Stimulated activated CD8-positive, alpha-beta memory T cell treated with anti-CD3 and anti-CD28 coated beads, Interleukin-7, amount 100 ng/mL, for 4 hours (primary cell): ENCODE results near the gene BCAN.
"Not testable (repeated sequence)": the region's sequence is repeated elsewhere in the genome, so short reads cannot be mapped to it uniquely, and the experiment has no call there.

Source experiments
- DNase-seq, 2 donors: peaks; one replicate each; pipeline ENCODE4 v3.0.0-alpha.2; 2020; ENCODE audit warnings: low read depth in 2 of 2

Gene BCAN

DNA sequence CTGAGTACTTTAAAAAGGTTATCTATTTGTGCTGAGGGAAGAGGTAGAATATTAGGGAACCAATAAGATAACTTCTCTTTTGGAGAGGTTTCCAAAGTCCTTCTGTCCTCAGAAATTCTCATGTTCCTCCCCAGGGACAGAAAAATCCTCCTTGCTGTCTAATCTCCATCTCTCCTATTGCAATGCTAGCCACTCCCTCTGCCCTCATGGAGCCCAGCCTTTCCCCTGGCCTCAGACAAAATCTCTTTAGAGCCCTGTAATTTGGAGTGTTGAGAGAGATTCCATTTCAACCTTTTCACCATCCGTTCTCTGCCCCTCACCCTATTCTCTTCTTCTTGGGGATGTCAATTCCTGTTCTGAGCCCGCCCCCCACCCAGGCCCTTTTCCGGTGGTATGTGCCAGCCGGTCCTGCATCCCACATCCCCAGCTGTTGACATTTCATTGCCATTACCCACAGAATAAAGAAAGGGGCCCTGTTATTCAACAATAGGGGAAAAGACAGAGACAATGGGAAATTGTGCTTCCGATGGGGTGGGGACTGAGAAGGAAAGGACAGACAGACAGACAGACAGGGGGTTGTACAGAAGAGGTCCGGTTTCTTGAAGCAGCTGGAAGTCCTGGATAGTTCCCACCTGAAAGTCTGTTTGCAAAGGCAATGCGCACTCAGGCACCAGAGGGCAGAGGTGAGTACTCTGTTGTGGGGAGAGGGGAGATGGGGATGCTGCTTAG is 22.9 kb upstream of the BCAN start, which contains the start of gene HAPLN2:
TSS of gene HAPLN2 (plus strand) at position 563 of the 729 bp plus-strand sequence. CDS start 4,076 bp downstream, outside the sequence.
- no peak for DNase-seq

DNA sequence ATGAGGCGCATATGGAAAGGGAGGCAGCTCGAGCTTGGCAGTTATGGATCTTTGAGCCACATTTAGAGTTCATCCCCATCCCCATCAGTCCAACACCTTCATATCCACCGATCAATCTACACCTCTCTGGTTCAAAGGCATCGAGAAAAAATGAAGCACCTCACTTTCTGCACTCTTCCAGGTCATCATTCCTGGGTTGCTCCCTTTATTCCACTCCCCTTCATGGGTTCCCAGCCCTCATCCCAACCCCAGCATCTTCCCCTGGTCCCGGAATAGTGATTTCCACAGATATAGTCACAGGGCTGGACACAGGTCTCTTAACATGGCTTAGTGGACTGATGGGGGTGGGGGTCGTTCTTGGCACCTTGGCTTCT is 22.3 kb upstream of the BCAN start:
- no peak for DNase-seq

DNA sequence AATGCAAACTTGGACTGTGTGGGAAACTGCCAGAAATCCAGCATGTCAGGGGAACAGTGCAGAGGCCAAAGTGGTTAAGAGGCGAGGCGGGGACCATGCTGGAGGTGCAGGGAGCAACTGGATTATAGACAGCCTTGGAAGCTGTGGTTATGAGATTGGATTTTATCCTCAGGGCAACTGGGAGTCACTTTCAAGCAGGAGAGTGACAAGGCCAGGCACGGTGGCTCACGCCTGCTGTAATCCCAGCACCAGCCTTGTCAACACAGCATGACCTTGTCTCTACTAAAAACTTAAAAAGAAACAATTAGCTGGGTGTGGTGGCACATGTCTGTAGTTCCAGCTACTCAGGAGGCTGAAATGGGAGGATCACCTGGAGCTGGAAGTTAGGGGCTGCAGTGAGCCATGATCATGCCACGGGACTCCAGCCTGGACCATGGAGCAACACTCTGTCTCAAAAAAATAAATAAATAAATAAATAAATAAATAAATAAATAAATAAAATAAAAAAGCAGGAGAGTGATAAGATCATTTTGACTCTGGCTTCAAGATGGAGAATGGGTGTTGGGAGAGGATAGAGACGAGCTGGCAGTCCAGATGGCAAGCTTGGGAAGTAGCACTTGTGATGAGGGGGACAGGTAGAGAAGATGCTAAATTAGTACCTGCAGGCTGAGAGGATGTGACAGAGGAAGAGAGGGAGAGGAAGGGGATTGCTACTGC is 19.2 kb upstream of the BCAN start:
- DNase-seq, result no peak

DNA sequence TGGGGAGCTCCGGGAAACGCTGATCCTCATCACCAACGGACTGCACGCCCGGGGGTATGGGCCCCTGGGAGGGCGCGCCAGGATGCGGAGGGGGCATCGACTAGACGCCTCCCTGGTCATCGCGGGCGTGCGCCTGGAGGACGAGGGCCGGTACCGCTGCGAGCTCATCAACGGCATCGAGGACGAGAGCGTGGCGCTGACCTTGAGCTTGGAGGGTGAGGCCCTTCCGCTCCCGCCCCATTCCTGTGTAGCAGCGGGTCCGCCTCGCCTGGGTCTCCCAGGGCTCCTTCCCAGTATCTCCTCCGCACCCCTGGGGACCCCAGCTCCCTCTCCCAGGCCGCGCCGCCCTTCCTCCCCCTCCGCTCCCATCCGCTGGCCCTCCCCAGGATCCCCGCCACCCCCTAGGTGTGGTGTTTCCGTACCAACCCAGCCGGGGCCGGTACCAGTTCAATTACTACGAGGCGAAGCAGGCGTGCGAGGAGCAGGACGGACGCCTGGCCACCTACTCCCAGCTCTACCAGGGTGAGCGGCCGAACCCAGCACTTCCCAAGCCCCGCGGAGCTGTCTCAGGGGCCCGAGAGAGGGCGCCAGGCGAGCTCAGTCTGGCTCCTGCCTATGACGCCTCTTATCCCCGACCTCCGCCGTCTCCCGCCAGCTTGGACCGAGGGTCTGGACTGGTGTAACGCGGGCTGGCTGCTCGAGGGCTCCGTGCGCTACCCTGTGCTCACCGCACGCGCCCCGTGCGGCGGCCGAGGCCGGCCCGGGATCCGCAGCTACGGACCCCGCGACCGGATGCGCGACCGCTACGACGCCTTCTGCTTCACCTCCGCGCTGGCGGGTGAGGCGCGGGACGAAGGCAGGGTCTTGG is 17.7 kb upstream of the BCAN start:
- DNase-seq, result peak in 1 of 2 donors; percentile 19

DNA sequence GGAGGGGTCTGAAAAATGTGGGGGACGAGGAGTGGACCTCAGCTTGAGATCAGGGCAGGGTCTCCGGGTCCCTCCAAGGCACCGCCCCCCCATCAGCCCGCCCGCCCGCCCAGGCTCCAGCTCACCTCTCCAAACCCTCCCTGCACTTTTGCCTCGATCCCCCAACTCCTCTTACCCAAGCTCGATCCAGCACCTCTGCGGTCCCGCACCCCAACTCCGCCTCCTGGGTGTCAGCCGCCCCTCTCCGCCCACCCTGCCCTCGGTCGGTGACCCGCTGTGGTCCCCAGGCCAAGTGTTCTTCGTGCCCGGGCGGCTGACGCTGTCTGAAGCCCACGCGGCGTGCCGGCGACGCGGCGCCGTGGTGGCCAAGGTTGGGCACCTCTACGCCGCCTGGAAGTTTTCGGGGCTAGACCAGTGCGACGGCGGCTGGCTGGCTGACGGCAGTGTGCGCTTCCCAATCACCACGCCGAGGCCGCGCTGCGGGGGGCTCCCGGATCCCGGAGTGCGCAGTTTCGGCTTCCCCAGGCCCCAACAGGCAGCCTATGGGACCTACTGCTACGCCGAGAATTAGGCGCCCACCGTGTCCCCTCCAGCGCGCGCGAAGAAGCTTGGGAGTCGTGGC is 17.0 kb upstream of the BCAN start:
- DNase-seq, result no peak

DNA sequence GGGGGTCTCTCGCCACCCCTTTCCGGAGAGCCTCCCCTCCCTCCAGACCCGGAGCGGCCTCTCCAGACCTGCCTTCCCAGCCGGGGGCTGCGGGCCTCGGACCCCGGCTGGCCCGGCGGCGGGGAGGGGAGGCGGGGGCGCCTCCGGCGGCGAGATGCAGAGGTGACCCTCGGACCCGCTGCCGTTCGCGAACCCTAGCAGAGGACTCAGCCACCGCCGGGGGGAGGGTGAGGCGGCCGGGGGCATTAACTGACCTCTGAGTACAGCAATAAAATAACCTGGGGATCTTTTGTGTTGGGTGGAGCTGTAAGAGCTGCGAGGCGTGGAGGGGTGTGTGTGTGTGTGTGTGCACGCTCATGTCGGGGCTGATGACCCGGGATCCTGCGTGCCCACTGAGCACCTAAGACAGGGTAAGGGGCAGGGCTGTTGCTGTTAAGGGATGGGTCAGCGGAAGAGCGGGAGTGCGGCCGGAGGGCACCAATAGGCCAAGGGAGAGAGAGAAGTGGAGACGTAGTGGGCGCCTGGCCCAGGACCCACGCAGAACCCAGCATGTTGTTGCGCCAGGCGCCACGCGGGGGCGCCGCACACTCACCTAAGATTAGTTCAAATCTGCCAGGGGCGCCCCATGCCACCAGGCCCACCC is 16.4 kb upstream of the BCAN start:
- peak in 1 of 2 donors; percentile 49 for DNase-seq

DNA sequence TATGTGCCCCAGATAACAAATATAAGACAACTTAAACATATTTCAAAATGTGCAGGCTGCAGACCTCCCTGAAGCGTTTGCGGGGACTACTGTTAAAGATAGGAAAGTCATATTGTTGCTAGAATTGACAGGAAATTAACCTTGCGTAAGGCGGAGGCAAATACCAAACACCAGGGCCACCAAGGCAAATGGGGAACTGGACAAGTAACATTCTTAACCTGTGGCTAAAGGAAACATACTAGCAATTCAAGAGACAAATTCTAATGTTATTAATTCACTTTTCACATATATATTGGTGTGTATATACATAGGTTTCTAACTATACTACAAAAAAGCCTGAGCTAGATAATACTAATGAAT is 15.9 kb upstream of the BCAN start:
- no peak for DNase-seq

DNA sequence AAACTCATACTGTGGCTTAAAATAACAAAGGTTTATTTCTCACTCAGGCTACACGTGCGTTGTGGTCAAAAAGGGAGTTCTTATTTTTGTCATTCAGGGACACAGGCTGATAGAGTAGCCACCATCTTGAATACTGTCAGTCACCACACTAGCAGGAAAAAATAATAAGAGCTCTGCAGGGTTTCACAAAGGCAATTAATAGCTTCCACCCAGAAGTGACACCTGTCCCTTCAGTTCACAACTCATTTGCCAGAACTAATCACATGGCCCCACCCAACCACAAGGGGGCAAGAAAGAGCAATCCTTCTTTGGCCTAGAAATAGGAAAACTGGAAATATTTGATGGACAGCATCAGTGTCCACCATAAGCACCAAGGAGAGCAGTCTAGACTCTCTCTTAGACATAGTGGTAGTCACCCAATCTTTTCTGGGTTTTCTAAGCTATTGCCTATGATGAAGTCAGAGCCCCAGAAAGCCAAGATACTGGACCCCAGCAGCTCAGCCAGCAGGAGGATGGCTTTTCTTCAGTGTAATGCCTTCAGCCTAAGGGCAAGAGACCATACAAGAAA is 14.5 kb upstream of the BCAN start:
- DNase-seq, result no peak

DNA sequence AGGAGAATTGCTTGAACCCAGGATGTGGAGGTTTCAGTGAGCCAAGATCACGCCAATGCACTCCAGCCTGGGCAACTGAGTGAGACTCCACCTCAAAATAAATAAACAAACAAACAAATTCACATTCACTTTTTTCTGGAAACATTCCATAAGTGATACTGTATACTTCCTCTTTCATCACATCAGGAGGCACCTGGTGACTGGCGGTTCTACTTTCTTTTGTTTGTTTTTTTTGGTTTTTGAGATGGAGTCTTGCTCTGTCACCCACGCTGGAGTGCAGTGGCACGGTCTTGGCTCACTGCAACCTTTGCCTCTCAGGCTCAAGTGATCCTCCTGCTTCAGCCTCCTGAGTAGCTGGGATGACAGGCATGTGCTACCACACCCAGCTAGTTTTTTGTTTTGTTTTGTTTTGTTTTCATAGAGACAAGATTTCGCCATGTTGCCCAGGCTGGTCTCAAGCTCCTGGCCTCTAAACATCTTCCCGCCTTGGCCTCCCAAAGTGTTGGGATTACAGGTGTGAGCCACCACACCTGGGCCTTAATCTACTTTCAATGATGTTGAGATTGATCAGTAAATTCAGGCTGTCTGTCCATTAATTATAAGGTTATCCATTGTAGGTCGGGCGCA is 12.0 kb upstream of the BCAN start:
- no peak for DNase-seq

DNA sequence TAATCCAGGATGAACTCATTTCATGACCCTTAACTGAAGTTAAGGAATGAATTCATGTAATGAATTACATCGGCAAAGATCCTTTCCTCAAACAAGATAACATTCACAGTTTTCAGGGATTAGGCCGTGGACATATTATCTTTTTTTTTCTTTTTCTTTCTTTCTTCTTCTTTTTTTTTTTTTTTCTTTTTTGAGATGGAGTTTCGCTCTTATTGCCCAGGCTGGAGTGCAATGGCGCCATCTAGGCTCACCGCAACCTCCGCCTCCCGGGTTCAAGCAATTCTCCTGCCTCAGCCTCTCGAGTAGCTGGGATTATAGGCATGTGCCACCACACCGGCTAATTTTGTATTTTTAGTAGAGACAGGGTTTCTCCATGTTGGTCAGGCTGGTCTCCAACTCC is 10.8 kb upstream of the BCAN start:
- DNase-seq, result not testable (repeated sequence)

DNA sequence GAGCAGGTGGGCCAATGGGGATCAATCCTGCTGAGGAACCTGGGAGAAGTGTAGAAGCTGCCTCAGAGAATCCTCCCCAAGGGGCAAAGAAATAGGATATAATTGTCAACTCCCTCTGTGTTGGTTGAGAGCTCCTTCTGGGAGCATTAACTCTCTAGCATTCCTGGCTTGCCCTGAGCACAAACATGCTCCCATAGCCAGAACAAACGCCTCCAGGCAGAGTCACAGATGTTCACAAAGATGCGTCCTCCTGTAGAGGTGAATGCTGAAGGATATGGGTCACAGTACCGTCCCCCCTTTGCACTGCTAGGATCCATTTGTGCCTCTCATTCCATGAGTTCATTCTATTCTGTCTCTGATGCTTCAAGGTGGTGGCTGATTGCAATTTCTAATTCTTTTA is 9.6 kb upstream of the BCAN start:
- no peak for DNase-seq

DNA sequence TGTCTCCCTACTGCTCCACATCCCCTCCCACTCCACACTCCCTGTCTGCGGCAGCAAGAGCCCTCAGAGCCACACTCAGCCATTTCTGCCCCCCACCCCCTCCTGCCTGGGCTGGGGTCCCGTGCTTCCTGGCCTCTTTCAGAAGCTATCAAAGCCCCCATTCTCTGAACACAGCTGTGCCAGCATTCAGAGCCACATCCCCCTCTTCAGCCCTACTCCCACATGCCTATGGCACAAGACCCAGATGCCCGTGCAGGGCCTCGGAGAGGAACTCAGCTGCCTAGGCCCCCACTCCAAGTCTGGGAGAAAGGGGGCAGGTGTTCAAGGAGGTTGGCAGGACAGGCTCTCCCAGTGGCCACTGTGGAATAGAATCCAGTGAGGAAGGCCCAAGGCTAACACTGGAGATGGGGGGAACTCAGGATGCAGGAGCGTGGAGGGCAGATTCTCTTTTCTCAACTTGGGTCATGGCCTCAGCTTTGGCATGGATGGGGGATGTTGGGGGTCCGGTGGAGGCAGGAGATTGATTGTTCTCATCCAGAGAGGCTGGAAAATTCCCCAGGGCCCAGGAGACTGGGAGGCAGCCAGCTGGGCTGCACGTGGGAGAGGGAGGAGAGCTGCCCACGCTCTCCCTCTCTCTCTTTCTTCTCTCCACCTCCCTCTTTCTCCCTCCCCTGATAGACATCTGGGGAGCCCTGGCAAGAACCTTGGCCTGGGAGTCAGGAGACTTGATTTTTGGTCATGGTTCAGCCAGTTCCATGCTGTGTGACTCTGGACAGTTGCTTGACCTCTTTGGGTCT is 3.5 kb upstream of the BCAN start:
- DNase-seq, result no peak

DNA sequence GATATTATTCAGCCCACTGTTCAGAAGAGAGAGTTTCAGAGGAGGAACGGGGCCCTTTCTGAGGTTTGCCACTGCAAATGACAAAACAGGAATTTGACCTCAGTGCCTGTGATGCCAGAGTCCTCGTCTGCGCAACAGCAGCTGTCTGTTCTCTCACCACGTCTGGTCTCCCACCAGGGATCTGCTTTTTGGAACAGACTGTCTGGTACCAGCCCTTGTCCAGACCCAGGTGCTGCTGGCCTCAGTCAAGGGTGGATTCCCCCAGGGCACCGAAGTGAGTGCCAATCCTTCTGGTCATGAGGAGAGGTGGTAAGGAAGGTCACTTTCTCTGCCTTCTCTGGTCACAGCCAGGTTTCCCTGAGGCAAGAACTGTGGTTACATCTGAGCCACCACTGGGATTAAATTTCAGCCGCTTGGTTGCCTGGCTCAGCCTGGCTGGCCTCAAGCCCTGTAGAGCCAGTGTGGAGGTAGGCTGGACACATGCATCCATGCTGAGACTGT is 2.3 kb upstream of the BCAN start:
- DNase-seq, result no peak

DNA sequence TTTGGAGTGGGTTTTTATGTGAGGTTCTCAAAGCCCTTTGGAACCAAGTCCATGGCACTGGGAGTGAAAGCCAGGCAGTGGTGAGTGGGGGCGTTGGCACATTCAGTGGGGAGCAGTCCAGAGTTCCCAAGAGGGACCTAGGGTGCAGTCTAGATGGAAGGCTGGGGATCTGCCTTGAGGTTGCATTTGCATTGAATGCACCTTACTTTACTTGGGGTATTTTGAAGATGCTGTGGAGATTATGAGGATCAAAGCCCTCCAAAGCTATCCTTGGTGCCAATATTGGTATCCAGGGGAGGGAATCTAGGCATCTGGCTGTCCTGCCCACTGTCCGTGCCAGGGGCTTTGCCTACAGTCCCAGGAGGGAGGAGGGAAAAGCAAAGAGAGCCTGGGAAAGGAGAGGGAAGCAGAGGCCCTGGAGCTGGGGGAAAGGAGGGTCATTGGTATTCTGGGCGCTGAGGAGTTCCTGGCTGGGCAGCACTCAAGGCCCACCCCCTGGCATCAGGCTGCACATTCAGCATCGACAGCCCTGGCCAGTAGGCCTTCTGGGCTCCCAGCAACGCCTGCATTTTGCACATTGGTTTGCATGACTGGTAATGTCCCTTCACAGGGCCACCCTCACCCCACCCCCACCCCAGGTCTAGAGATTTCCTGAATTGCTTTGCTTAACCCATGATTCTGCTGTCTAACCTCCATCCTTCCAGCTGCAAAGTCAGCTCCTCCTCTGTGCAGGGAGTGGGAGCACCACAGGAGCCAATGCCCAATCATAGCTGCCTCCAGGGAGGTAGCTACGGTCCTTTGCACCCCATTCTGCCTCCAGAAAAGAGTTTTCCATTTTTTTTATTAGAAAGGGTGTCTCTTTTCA is 843 bp upstream of the BCAN start:
- no peak for DNase-seq

DNA sequence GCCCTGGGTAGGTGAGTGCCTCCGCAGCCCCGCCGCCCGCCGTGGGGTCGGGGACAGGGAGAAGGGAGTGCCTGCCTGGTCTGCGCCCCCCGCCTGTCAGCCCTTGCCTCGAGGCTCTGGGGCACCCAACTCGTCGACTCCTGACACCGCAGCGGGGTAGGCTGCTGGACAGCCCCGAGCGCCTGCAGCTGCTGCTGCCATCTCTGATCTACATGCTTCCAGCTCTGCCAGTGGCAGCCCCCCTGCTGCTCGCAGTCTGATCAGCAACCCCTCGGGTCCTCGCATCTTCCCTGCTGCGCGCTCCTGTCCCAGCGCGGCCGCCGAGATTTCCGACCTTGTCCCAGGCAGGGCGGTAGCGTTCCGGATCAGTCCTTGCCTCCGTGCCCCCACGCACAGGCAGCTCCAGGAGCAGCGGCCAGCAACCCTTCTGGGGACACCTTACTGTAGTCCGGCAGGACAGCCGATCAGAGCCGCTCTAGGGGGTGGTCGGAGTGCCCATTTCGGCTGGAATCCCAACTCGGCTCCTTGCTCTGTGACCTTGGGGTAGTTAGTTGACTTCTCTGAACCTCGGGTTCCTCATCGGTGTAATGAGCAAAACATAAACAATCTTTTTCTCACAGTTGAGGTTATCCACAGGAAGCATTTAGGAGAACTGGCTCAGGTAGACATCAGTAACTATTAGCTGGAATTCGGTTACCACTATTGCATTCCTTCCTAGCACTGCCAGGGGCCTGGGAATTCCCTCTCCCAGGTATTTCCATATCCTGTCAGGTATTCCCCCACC is 540 bp downstream of the BCAN start:
- DNase-seq, result no peak

DNA sequence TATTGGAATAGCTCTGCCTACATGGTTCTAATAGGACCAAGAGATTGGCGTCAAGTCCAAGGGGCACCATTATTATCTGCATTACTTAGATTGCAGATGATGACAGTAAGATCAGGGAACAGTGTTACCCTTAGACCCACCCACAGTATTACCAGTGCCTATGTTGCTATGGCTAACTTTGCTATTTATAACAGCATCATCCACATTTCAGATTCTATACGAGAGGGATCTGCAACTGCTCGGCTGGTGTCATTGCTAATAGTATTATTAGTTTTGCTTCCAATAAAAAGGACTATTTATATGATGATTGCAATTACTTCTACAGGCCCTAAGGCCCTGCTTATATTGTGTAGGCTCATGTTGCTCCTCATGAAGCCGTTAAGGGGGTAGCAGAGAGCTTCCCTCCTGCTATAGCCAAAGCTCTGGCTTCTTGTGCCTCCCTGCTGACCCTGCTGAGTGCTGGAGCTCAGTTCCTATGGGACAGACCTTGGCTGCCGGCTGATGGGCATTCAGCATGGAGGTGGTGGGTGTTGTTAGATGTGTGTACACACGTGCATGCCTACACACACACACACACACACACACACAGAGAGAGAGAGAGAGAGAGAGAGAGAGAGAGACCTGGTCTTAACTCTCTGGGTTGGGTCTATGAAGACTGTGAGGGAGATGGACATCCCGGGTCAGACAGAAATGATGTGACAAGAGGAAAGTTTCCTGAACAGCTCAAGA is 1.3 kb downstream of the BCAN start:
- DNase-seq, result no peak

DNA sequence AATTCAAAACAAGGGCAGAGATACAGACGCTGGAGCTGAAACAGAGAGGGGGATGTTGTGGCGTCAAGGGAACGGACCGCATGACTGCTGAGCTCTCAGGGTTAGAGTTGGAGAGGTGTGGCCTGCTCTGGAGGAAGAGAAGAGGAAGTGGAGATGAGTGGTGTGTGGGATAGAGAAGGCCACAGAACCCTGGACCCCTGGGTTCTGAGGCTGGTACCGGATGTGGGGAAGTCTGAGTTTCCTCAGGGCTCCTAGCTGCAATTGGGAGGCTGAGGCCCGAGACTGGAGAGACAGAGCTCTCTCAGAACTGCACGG is 1.8 kb downstream of the BCAN start:
- no peak for DNase-seq
